GM21367 (cell line): ENCODE results near the gene TRDN.
A peak's percentile ranks its signal among the peaks of the same experiment; 100 is the strongest.

Experiments
- ATAC-seq: cut with Tn5 transposase; IDR thresholded peaks from one replicate; pipeline ENCODE4 v1.9.1; 2021; ENCODE audit not compliant: unreplicated experiment

TRDN gene, protein sequence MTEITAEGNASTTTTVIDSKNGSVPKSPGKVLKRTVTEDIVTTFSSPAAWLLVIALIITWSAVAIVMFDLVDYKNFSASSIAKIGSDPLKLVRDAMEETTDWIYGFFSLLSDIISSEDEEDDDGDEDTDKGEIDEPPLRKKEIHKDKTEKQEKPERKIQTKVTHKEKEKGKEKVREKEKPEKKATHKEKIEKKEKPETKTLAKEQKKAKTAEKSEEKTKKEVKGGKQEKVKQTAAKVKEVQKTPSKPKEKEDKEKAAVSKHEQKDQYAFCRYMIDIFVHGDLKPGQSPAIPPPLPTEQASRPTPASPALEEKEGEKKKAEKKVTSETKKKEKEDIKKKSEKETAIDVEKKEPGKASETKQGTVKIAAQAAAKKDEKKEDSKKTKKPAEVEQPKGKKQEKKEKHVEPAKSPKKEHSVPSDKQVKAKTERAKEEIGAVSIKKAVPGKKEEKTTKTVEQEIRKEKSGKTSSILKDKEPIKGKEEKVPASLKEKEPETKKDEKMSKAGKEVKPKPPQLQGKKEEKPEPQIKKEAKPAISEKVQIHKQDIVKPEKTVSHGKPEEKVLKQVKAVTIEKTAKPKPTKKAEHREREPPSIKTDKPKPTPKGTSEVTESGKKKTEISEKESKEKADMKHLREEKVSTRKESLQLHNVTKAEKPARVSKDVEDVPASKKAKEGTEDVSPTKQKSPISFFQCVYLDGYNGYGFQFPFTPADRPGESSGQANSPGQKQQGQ

GRCh38 chr6:123636782-123637181 is at the start of gene TRDN:
TRDN (minus strand) TSS chr6:123636950; CDS start chr6:123636775, 175 bp downstream.
- no peak for ATAC-seq

GRCh38 chr6:123681957-123682462 is 45.3 kb upstream of the TRDN start:
- no peak for ATAC-seq

- no peak for ATAC-seq
Measured at GRCh38 chr6:123677897-123678296, 41.1 kb upstream of the TRDN start.

DNA sequence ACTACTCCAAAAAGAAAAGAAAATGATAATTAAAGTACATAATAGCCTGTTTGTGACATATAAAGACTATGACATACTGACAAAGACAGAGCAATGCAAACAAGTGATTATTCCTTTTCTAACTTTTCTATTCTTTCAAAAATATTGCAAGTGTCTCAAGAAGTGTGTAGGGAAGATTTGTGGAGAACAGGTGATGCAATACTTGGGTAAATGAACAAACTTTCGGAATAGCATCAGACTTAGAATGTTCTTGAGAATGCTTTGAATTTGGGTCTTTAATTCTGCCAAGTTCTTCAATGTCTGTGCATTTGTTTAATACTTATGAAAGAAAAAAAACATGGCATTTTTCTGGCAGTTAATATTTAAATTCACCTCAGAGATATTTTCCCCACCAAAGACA is 40.0 kb upstream of the TRDN start:
- no peak for ATAC-seq

DNA sequence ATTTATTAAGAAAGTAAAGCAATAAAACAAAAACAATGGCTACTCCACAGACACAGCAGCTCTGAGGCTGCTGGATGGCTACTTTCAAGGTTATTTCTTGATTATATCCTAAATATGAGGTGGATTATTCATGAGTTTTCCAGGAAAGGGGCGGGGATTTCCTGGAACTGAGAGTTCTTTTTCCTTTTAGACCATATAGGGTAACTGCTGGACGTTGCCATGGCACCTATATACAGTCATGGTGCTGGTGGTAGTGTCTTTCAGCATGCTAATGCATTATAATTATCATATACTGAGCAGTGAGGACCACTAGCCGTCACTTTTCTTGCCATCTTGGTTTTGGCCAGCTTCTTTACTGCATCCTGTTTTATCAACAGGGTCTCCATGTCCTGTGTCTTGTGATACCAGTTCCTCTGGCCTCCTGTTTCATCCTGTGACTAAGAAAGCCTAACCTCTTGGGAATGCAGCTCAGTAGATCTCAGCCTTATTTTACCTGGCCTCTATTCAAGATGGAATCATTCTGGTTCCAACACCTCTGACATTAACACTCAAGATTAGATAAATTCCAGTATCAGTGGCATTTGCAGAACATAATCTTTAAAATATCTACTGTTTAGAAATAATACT is 32.3 kb upstream of the TRDN start:
- no peak for ATAC-seq

DNA sequence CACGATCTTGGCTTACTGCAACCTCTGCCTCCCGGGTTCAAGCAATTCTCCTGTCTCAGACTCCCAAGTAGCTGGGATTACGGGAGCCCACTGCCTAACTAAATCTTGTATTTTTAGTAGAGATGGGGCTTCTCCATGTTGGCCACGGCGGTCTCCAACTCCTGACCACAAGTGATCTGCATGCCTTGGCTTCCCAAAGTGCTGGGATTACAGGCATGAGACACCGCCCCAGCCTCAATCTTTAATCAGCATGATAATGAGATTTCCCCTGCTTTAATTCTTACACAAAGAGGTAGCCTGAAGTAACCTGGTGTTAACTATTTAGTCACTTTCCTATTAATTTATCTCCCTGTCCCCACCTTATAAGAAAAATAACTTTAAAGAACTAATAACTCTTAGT is 31.3 kb upstream of the TRDN start:
- ATAC-seq, result no peak

- ATAC-seq, result no peak
Measured at GRCh38 chr6:123663436-123663835, 26.7 kb upstream of the TRDN start.

DNA sequence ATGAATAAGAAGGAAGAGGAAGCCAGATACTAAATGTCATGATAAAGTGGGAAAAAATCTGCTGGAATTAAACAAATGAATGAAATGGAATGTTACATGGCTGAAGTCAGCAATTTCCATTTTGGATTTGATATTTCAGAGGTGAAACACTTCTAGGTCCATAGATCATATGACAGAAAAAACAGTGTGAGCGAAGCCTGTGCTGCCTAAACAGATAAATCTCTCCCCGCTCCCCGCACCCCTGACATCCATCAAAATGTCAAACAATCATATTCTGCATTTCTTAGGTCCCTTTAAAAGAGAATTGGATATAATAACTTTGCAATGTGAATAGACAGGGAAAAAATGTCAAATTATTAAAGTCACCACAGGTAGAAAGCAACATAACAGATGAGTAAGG is 26.0 kb upstream of the TRDN start:
- ATAC-seq, result no peak

GRCh38 chr6:123661105-123661891 is 24.5 kb upstream of the TRDN start:
- ATAC-seq, result no peak

GRCh38 chr6:123659960-123660748 is 23.4 kb upstream of the TRDN start:
- ATAC-seq, result no peak

GRCh38 chr6:123658848-123659247 is 22.1 kb upstream of the TRDN start:
- ATAC-seq, result no peak

- peak; percentile 75 for ATAC-seq
Measured at GRCh38 chr6:123655521-123656306, 19.0 kb upstream of the TRDN start.

DNA sequence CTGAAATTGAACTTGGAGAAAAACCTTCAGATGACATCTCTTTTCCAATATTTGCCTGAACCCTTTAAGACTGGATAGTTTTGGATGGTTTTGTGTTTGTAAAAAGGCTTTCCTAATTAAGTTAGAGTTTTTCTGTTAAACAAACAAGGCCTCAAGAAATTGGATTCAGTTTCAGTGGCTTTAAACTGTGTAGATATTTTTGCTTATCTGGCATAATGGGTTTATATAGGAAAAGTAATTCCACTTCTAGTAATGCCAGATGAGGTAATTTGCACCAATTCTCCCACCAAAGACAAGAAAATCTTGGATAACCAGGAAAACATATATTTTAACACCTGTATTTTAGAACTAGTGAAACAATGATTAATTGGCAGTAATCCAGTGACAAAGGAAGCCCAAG is 12.0 kb upstream of the TRDN start:
- no peak for ATAC-seq

DNA sequence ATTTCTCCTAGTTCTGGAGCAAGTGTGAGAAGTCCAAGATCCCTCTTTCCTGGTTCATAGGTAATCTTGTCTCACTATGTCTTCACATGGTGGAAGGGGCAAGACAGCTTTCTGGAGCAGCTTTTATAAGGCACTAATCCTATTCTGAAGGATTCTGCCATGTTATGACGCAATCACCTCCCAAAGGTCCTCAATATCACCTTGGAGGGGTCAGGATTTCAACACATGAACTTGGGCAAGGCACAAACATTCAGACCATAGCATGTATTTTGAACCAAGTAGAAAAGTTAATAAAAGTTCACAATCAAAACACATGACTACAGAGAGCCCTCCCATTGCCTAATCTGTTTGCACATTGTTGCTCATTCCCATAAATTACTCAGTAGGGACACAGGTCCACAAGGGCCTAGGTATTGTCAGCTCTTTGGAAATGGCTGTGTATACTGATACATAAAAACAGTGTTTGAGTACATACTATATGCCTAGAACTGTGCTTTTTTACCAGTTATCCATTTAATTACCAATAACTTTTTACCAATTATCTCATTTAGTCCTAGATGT is 11.3 kb upstream of the TRDN start:
- ATAC-seq, result no peak

DNA sequence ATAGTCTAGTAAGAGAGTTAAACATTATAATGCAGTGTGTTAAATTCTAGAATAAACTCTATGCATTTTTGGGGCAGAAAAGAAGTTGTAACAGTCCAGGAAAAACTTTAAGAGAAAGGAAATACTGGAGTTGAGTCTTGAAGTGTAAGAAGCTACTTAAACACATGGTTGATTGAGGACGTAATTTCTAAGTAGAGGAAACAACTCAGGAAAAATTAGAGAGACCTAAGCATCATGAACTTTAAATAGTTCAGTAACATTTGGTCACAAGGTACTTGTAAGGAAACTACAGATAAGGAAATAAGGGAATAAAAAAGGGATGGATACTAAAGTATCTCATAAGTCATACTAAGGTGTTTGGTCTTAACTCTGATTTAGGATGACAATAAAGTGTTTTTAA is 4.7 kb upstream of the TRDN start:
- no peak for ATAC-seq

GRCh38 chr6:123640567-123641187 is 3.9 kb upstream of the TRDN start:
- no peak for ATAC-seq

DNA sequence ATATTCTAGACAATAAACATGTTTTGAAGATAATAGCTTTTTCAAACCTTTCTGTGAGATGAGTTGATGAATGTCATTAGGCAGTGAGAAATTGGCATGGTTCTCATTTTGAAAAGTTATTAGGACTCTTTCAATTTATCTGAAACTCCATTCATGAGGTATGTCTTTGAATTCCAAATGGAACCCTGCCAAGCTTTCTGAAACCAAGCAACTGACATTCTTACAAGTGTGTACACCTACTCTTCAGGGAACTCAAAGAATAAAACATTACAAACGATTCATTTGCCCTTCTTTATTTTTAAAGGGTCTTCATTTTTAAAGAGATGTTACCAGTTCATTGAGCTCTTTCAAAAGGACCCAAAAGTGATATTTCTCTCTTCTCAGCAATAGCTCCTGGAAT is 2.1 kb upstream of the TRDN start:
- ATAC-seq, result no peak

GRCh38 chr6:123636282-123636681 is 468 bp downstream of the TRDN start:
- no peak for ATAC-seq

- ATAC-seq, result no peak
Measured at GRCh38 chr6:123635567-123635966, 1.2 kb downstream of the TRDN start.
